Measurements from ENCODE around the gene PPM1N.

PPM1N gene

DNA sequence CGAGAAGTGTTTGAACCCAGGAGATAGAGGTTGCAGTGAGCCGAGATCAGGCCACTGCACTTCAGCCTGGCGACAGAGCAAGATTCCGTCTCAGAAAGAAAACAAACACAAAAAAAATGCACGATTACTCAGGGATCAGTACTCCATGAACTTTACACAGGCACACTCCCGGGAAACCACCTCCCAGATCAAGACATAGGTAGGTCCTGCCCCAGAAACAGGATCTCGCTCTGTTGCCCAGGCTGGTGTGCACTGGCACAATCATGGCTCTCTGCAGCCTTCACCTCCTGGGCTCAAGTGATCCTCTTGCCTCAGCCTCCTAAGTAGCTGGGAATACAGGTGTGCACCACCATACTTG lies 20.2 kb downstream of the PPM1N start:
- H3K4me1 ChIP-seq (ENCODE audit: control insufficient read depth, insufficient read depth, low read length), result peaks cover 68% of the 10 kb centered on the region
- H3K9me3 ChIP-seq (ENCODE audit: control insufficient read depth, low read length), result no peaks in the 10 kb centered on the region
- no peak overlapping the region for H3K4me3 ChIP-seq (ENCODE audit: low read length)
- peaks cover 7% of the 10 kb centered on the region for H3K36me3 ChIP-seq (ENCODE audit: control insufficient read depth, insufficient read depth, low read length)
- H3K27me3 ChIP-seq (ENCODE audit: control insufficient read depth, insufficient read depth, low read length), result no peaks in the 10 kb centered on the region
- H3K9ac ChIP-seq (ENCODE audit: low read length), result no peak overlapping the region

DNA sequence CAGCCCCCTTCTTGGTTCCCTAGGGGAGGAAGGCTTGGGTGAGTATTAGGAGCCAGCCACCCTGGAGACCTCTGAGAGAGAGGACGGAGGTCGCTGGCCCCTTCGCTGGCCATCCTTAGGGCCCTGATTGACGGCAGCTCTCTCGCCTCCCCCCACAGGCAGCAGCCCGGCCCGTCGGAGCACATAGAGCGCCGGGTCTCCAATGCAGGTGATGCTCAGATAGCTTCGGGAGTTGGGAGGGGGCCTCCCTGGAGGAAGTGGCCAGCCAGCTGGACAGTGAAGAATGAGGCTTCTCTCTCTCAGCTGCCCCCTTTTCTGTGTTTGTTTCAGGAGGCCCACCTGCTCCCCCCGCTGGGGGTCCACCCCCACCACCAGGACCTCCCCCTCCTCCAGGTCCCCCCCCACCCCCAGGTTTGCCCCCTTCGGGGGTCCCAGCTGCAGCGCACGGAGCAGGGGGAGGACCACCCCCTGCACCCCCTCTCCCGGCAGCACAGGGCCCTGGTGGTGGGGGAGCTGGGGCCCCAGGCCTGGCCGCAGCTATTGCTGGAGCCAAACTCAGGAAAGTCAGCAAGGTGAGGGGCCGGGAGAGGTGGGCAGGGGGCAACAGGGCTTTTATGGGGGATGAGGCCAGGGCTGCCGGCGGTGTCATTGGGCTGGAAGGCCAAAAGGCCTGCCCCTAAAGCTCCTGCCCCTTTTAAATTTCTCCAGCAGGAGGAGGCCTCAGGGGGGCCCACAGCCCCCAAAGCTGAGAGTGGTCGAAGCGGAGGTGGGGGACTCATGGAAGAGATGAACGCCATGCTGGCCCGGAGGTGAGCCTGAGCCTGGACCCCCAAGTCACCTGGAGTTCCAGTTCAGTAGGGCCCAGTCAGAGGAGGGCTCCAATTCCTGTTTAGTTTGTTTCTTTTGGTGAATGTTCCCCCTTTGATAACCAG lies 24.0 kb downstream of the PPM1N start:
- H3K36me3 ChIP-seq (ENCODE audit: control insufficient read depth, insufficient read depth, low read length), result peaks cover 22% of the 10 kb centered on the region

DNA sequence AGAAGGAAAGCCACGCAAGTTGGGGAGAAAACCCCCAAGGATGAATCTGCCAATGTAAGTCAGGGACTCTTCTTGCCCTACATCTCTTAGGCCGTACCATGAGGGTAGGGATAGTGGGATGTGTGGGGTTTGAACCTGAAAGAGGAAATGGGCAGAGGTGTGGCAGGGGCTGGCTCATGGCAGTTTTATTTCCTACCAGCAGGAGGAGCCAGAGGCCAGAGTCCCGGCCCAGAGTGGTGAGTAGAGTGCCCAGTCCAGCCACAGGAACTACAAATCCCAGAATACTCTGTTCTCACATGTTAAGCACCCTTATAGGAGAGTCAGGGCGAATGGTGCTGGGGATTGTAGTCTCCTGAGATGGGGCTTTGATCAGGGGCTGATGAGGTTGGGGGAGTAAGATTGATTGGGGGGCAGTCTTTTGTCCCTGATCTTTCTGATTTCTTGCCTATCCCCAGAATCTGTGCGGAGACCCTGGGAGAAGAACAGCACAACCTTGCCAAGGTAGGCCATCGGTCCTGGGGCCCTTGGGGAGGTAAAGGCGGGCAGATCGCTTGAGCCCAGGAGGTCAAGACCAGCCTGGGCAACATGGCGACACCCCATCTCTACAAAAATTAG lies 25.5 kb downstream of the PPM1N start:
- H3K36me3 ChIP-seq (ENCODE audit: control insufficient read depth, insufficient read depth, low read length), result peaks cover 22% of the 10 kb centered on the region
- no peaks in the 10 kb centered on the region for H3K27me3 ChIP-seq (ENCODE audit: control insufficient read depth, insufficient read depth, low read length)
- no peak overlapping the region for H3K9ac ChIP-seq (ENCODE audit: low read length)
- peaks cover 36% of the 10 kb centered on the region for H3K4me1 ChIP-seq (ENCODE audit: control insufficient read depth, insufficient read depth, low read length)
- no peaks in the 10 kb centered on the region for H3K9me3 ChIP-seq (ENCODE audit: control insufficient read depth, low read length)
- no peak overlapping the region for H3K4me3 ChIP-seq (ENCODE audit: low read length)

More for the DNA sequence above, 24.0 kb downstream of the PPM1N start:
- no peak overlapping the region for H3K9ac ChIP-seq (ENCODE audit: low read length)
- H3K27me3 ChIP-seq (ENCODE audit: control insufficient read depth, insufficient read depth, low read length), result no peaks in the 10 kb centered on the region
- H3K4me1 ChIP-seq (ENCODE audit: control insufficient read depth, insufficient read depth, low read length), result peaks cover 35% of the 10 kb centered on the region
- no peaks in the 10 kb centered on the region for H3K9me3 ChIP-seq (ENCODE audit: control insufficient read depth, low read length)
- no peak overlapping the region for H3K4me3 ChIP-seq (ENCODE audit: low read length)

DNA sequence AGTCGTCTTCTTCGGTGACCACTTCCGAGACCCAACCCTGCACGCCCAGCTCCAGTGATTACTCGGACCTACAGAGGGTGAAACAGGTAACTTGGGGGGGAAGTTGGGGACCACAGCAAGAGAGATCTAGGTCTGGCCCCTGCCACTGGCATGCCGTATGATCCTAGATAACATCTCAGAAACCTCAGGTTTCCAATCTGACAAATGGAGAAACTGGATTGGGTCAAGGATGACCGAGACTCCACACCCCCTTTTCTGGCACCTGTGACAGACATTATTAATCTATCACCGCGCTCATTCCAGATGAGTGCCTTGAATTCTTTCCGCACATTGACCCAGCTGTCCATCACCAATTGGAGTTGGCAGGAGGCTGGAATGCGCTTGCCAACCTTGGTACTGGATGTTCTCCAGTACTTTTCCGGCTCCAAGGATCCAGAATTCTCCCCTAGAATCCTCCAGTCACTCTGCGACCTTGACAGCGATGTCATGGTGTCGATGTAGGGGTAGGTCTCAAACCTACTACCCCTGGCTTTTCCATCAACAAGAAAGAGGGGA lies 26.4 kb downstream of the PPM1N start:
- no peaks in the 10 kb centered on the region for H3K27me3 ChIP-seq (ENCODE audit: control insufficient read depth, insufficient read depth, low read length)
- no peak overlapping the region for H3K9ac ChIP-seq (ENCODE audit: low read length)
- no peaks in the 10 kb centered on the region for H3K9me3 ChIP-seq (ENCODE audit: control insufficient read depth, low read length)
- peaks cover 22% of the 10 kb centered on the region for H3K36me3 ChIP-seq (ENCODE audit: control insufficient read depth, insufficient read depth, low read length)
- H3K4me1 ChIP-seq (ENCODE audit: control insufficient read depth, insufficient read depth, low read length), result peaks cover 41% of the 10 kb centered on the region
- H3K4me3 ChIP-seq (ENCODE audit: low read length), result no peak overlapping the region

DNA sequence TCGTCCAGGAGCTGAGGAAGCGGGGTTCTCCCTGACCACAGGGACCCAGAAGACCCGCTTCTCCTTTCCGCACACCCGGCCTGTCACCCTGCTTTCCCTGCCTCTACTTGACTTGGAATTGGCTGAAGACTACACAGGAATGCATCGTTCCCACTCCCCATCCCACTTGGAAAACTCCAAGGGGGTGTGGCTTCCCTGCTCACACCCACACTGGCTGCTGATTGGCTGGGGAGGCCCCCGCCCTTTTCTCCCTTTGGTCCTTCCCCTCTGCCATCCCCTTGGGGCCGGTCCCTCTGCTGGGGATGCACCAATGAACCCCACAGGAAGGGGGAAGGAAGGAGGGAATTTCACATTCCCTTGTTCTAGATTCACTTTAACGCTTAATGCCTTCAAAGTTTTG lies 27.9 kb downstream of the PPM1N start:
- no peak overlapping the region for H3K9ac ChIP-seq (ENCODE audit: low read length)
- H3K27me3 ChIP-seq (ENCODE audit: control insufficient read depth, insufficient read depth, low read length), result no peaks in the 10 kb centered on the region
- no peaks in the 10 kb centered on the region for H3K9me3 ChIP-seq (ENCODE audit: control insufficient read depth, low read length)
- peaks cover 22% of the 10 kb centered on the region for H3K36me3 ChIP-seq (ENCODE audit: control insufficient read depth, insufficient read depth, low read length)
- peaks cover 28% of the 10 kb centered on the region for H3K4me1 ChIP-seq (ENCODE audit: control insufficient read depth, insufficient read depth, low read length)
- H3K4me3 ChIP-seq (ENCODE audit: low read length), result no peak overlapping the region

DNA sequence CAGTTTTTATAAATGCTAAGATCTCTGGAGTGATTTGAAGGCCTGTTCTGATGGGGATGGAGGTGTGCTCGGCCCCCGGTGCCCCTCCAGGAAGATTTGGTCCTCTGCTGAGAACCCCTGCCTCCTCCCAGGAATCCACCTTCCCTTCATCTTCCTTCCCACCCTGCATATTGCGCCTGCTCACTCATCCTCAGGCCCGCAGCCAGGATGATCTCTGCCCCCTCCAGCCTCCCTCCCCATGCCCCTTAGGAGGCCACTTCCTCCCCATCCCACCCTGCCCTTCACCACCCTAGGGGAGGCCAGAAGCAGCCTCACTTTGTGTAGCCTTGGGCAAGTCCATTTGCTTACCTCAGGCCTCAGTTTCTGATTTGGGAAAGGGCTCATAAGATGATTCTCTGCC lies 28.7 kb downstream of the PPM1N start:
- Histone ChIP-seq H3K9ac (ENCODE audit: low read length) (no peak overlapping the region), H3K9me3 (ENCODE audit: control insufficient read depth, low read length) (no peaks in the 10 kb centered on the region), H3K4me3 (ENCODE audit: low read length) (no peak overlapping the region), H3K27me3 (ENCODE audit: control insufficient read depth, insufficient read depth, low read length) (no peaks in the 10 kb centered on the region), H3K36me3 (ENCODE audit: control insufficient read depth, insufficient read depth, low read length) (peaks cover 19% of the 10 kb centered on the region), H3K4me1 (ENCODE audit: control insufficient read depth, insufficient read depth, low read length) (peaks cover 20% of the 10 kb centered on the region)

DNA sequence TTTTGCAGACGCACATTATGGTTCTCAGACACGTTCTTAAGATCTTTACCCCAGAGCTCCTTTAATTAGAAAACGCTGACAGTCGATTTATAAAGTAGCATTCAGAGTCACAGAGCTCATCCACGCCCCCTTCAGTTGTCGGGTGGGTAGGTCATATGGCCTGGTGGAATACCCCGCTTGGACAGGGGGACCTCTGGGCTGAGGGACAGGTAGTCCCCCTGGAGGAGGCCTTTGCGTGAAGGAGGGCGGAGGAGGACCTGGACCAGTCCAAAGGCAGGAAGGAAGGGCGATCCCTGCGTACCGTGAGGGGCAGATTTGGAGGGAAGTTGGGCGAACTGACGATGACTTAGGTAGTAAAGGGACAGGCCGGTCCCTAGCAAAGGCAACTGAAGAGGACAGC lies 29.5 kb downstream of the PPM1N start:
- no peak overlapping the region for H3K9ac ChIP-seq (ENCODE audit: low read length)
- no peaks in the 10 kb centered on the region for H3K9me3 ChIP-seq (ENCODE audit: control insufficient read depth, low read length)
- peaks cover 17% of the 10 kb centered on the region for H3K4me1 ChIP-seq (ENCODE audit: control insufficient read depth, insufficient read depth, low read length)
- H3K27me3 ChIP-seq (ENCODE audit: control insufficient read depth, insufficient read depth, low read length), result no peaks in the 10 kb centered on the region
- peak overlapping the region; percentile 22 for H3K4me3 ChIP-seq (ENCODE audit: low read length)
- peaks cover 16% of the 10 kb centered on the region for H3K36me3 ChIP-seq (ENCODE audit: control insufficient read depth, insufficient read depth, low read length)

DNA sequence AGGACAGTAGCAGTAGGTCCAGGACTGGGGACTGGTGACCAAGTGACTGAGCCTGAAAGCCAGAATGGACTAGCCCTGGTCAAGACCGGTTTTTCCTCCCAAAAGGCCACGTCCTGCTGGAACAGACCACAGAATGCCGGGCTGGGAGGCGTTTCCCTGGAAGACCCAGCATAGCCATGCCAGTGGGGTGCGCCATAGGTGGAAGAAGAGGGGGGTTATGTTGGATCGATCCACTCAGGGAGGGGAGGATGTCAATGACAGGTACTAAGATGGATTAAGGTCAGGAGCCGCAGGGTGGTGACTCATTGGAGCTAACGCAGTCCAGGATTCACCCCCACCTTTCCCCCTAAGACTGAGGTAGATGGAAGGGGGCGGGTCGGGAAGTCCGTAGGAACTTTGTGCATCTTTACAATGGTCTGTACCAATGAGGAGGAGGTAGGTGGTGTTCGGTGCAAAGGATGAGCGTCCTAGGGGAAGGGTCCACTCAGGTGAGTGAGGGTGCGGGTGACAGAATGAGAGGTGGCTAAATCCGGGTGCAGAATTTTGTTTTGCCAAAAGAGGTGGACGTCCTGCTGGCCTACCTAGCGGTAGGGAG lies 30.0 kb downstream of the PPM1N start:
- Histone ChIP-seq H3K4me3 (ENCODE audit: low read length) (peak overlapping the region; percentile 40), H3K9me3 (ENCODE audit: control insufficient read depth, low read length) (no peaks in the 10 kb centered on the region), H3K27me3 (ENCODE audit: control insufficient read depth, insufficient read depth, low read length) (no peaks in the 10 kb centered on the region), H3K9ac (ENCODE audit: low read length) (no peak overlapping the region), H3K4me1 (ENCODE audit: control insufficient read depth, insufficient read depth, low read length) (peaks cover 15% of the 10 kb centered on the region), H3K36me3 (ENCODE audit: control insufficient read depth, insufficient read depth, low read length) (peaks cover 14% of the 10 kb centered on the region)

DNA sequence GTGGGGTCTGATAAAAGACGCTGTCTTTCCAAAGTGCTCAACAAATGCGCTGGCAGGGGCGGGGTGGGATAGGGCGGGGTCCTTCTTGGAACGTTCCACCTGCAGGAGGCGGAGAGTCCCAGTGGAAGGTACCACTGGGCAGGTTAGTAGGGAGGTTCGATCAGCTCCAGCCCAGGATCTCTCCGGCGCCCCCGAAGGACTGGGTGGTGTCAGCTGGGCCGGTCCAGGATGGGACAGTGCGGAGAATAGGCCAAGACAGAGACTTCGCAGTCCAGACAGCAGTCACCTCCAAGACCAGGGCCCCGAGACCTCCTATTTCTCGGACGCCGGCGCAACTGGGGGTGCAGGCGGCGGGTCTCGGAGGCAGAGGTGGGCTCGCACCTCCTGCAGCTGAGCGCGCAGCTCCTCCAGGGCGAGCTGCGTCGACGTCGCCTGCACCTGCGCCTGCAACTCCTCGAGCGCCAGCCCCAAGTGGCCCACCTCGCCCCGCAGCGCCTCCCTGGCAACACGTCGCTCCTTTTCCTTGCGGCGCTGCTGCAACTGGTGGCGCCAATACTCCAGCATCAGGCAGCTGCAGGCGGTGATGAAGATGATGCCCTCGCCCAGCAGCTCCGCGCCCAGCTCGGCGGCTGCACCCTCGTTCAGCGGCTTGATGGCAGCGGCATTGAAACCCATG lies 30.6 kb downstream of the PPM1N start:
- H3K4me3 ChIP-seq (ENCODE audit: low read length), result peak overlapping the region; percentile 40
- H3K4me1 ChIP-seq (ENCODE audit: control insufficient read depth, insufficient read depth, low read length), result peaks cover 15% of the 10 kb centered on the region
- peak overlapping the region; percentile 50 for H3K9ac ChIP-seq (ENCODE audit: low read length)

DNA sequence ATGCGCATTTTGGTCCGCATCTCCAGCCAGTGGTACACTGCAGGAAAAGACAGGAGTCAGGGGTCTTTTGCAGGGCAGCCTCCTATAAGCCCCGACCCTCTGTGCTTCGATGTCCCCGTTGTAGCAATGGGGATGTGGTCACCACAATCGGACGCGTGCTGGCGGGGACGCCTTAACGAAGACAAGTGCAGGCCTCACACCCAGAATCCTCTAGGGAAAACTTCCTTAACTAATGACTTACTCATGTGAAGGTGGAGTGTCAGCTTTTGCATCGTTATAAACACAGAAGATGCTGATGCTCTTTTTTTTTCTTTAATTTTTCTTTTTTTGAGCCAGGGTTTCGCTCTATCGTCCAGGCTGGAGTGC lies 31.2 kb downstream of the PPM1N start:
- H3K9ac ChIP-seq (ENCODE audit: low read length), result no peak overlapping the region
- H3K9me3 ChIP-seq (ENCODE audit: control insufficient read depth, low read length), result no peaks in the 10 kb centered on the region
- no peaks in the 10 kb centered on the region for H3K27me3 ChIP-seq (ENCODE audit: control insufficient read depth, insufficient read depth, low read length)
- peaks cover 14% of the 10 kb centered on the region for H3K36me3 ChIP-seq (ENCODE audit: control insufficient read depth, insufficient read depth, low read length)
- peak overlapping the region; percentile 40 for H3K4me3 ChIP-seq (ENCODE audit: low read length)
- peaks cover 15% of the 10 kb centered on the region for H3K4me1 ChIP-seq (ENCODE audit: control insufficient read depth, insufficient read depth, low read length)

More for the DNA sequence above, 30.6 kb downstream of the PPM1N start:
- no peaks in the 10 kb centered on the region for H3K27me3 ChIP-seq (ENCODE audit: control insufficient read depth, insufficient read depth, low read length)
- H3K36me3 ChIP-seq (ENCODE audit: control insufficient read depth, insufficient read depth, low read length), result peaks cover 14% of the 10 kb centered on the region
- no peaks in the 10 kb centered on the region for H3K9me3 ChIP-seq (ENCODE audit: control insufficient read depth, low read length)

DNA sequence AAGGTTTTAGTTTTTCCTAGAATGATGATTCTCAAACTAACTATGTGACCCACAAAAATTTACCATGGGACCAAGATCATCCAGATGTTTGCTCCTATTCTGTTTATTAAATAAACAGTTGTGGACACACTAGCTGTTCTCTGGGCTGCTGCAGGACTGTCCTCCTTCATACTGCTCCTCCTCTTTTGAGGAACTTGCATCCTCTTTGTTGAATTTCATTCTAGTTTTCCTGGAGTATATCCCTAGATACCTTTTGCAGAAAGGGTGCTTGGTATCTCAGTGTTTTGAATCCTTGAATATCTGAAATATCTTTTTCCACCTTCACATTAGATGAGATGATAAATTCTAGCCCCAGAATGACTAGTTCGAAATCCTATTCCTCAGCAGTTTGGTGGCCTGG lies 33.1 kb downstream of the PPM1N start:
- Histone ChIP-seq H3K4me1 (ENCODE audit: control insufficient read depth, insufficient read depth, low read length) (peaks cover 15% of the 10 kb centered on the region), H3K9ac (ENCODE audit: low read length) (no peak overlapping the region), H3K4me3 (ENCODE audit: low read length) (no peak overlapping the region), H3K36me3 (ENCODE audit: control insufficient read depth, insufficient read depth, low read length) (peaks cover 4% of the 10 kb centered on the region), H3K9me3 (ENCODE audit: control insufficient read depth, low read length) (no peaks in the 10 kb centered on the region), H3K27me3 (ENCODE audit: control insufficient read depth, insufficient read depth, low read length) (no peaks in the 10 kb centered on the region)

Measured in mucosa of stomach (tissue), 1 donor.